A549 (cell line): ENCODE measurements around the gene CNTNAP1. TPM values are rescaled to one million over a fixed set of nuclear protein-coding genes. Genes with fewer than 3 reads are reported as not detected.

Experiments used
- ATAC-seq, 2 experiments: fragments of 200-7000 bp in 1 of 2; fragments of >200 bp in 1 of 2; cut with Nextera tagmentation in 1 of 2; cut with Tn5 transposase in 1 of 2; 3 replicates each; pipeline versions ENCODE4 v1.8.0 to v1.9.1; 2018 to 2020; ENCODE audit warnings: mild to moderate bottlenecking in 1 of 2, moderate library complexity in 1 of 2
- CTCF ChIA-PET: fragments of 300-600 bp; sonication (Branson Sonifier 250); formaldehyde crosslinking; extraction: SDS; loops from one replicate; lab custom pipeline; 2021; ENCODE audit warnings: antibody characterized with exemption, inconsistent platforms; lab: Yijun Ruan, JAX
- POLR2A ChIA-PET: fragments of 350-600 bp; formaldehyde crosslinking; extraction: SDS; loops from one replicate; lab custom pipeline; 2021; ENCODE audit warnings: antibody characterized with exemption, inconsistent platforms; lab: Yijun Ruan, JAX
- DNase-seq, 2 experiments: peaks; one replicate each; pipeline versions ENCODE4 v3.0.0 to v3.0.0-alpha.2; 2011 to 2016; ENCODE audit warnings: low read depth in 1 of 2, low spot score in 1 of 2
- FAIRE-seq: peaks from 2 replicates; lab custom pipeline; 2011; peaks lifted over from hg19 to GRCh38; lab: Jason Lieb, UNC
- H3K27ac ChIP-seq, 2 experiments: fragments of >200 bp; sonication (Bioruptor Twin); formaldehyde crosslinking; 3 replicates each; pipeline ENCODE4 v1.5.1; 2016 to 2017
- H3K4me1 ChIP-seq: fragments of >200 bp; sonication (Bioruptor Twin); formaldehyde crosslinking; 3 replicates; pipeline ENCODE4 v1.6.1; 2016
- H3K4me2 ChIP-seq: fragments of >200 bp; sonication (Bioruptor Twin); formaldehyde crosslinking; 3 replicates; pipeline ENCODE4 v1.6.1; 2016
- H3K4me3 ChIP-seq: fragments of >200 bp; sonication (Bioruptor Twin); formaldehyde crosslinking; 3 replicates; pipeline ENCODE4 v1.5.1; 2016
- H3K9me3 ChIP-seq: fragments of >200 bp; sonication (Bioruptor Twin); formaldehyde crosslinking; 3 replicates; pipeline ENCODE4 v1.6.1; 2016
- CHD2 ChIP-seq: fragments of 150-350 bp; IDR thresholded peaks from 2 replicates; pipeline ENCODE4 v1.6.1; 2014; ENCODE audit warnings: low read length; ENCODE audit not compliant: partially characterized antibody
- EHF ChIP-seq: fragments of 250-450 bp; sonication (Bioruptor Pico); IDR thresholded peaks from 2 replicates; pipeline ENCODE4 v1.5.0; 2020; ENCODE audit warnings: mild to moderate bottlenecking
- HOXB5 ChIP-seq: fragments of 250-450 bp; sonication (Bioruptor Pico); IDR thresholded peaks from 2 replicates; pipeline ENCODE4 v1.5.0; 2020; ENCODE audit warnings: mild to moderate bottlenecking, moderate library complexity
- JUN ChIP-seq, 2 experiments: fragments of >200 bp; sonication (Bioruptor Twin); formaldehyde crosslinking; IDR thresholded peaks; 2 replicates in 1 of 2; 3 replicates in 1 of 2; pipeline ENCODE4 v1.6.1; 2016 to 2017
- KDM1A ChIP-seq: fragments of 200-600 bp; sonication (generic); IDR thresholded peaks from 2 replicates; pipeline ENCODE4 v1.6.1; 2016; ENCODE audit warnings: low read depth, mild to moderate bottlenecking
- MAZ ChIP-seq: fragments of 150-350 bp; IDR thresholded peaks from 2 replicates; pipeline ENCODE4 v1.6.1; 2014; ENCODE audit warnings: antibody characterized with exemption, low read depth, low read length, borderline replicate concordance
- NPAS2 ChIP-seq: fragments of 250-450 bp; sonication (Bioruptor Pico); IDR thresholded peaks from 2 replicates; pipeline ENCODE4 v1.8.0; 2022; ENCODE audit warnings: mild to moderate bottlenecking, moderate library complexity, borderline replicate concordance
- PBX3 ChIP-seq: IDR thresholded peaks from 2 replicates; pipeline ENCODE4 v1.6.1; 2012
- PHF8 ChIP-seq: fragments of 200-600 bp; sonication (generic); IDR thresholded peaks from 2 replicates; pipeline ENCODE4 v1.6.1; 2016; ENCODE audit warnings: low read depth, mild to moderate bottlenecking, antibody characterized with exemption, moderate library complexity, borderline replicate concordance
- POLR2A ChIP-seq: IDR thresholded peaks from 2 replicates; pipeline ENCODE4 v1.6.1; 2012; ENCODE audit warnings: mild to moderate bottlenecking, low read length
- RAD21 ChIP-seq, 2 experiments: fragments of >200 bp in 1 of 2; sonication (Bioruptor Twin) in 1 of 2; formaldehyde crosslinking in 1 of 2; IDR thresholded peaks in 1 of 2; conservative IDR thresholded peaks in 1 of 2; 2 replicates in 1 of 2; 3 replicates in 1 of 2; pipeline ENCODE4 v1.6.1; 2012 to 2018; ENCODE audit warnings: inconsistent platforms in 1 of 2
- RARB ChIP-seq: fragments of 250-450 bp; sonication (Bioruptor Pico); IDR thresholded peaks from 2 replicates; pipeline ENCODE4 v1.8.0; 2021; ENCODE audit warnings: mild to moderate bottlenecking, moderate library complexity
- SMC3 ChIP-seq: fragments of >200 bp; sonication (Bioruptor Twin); formaldehyde crosslinking; IDR thresholded peaks from 3 replicates; pipeline ENCODE4 v1.6.1; 2018; ENCODE audit warnings: inconsistent platforms
- SREBF2 ChIP-seq: fragments of 450-650 bp; IDR thresholded peaks from 2 replicates; pipeline ENCODE4 v1.6.1; 2014; ENCODE audit warnings: mild to moderate bottlenecking, moderate library complexity
- TP53 ChIP-seq: fragments of 250-450 bp; sonication (Bioruptor Pico); IDR thresholded peaks from 2 replicates; pipeline ENCODE4 v1.5.0; 2021; ENCODE audit warnings: mild to moderate bottlenecking, moderate library complexity
- USF2 ChIP-seq: fragments of 450-650 bp; IDR thresholded peaks from 2 replicates; pipeline ENCODE4 v1.6.1; 2014; ENCODE audit warnings: antibody characterized with exemption
- ZC3H11A ChIP-seq: fragments of 450-650 bp; IDR thresholded peaks from 2 replicates; pipeline ENCODE4 v1.6.1; 2014; ENCODE audit warnings: antibody characterized with exemption, mild to moderate bottlenecking
- WGBS: methylation state at CpG from one replicate; pipeline ENCODE4 v1.1.6; 2017; ENCODE audit errors: missing lambda C conversion rate; 5-methylcytosine and 5-hydroxymethylcytosine counted together
- polyA plus RNA-seq, 4 experiments: library from polyadenylated mRNA; depleted of rRNA in 3 of 4; stranded (reverse); fragments of >200 nt; fragmentation: RNase III in 1 of 4; extraction: RNeasy Plus Mini Kit Qiagen cat#74134 plus additional on column Dnase treatment in 1 of 4; gene quantifications; 2 replicates in 3 of 4; 3 replicates in 1 of 4; pipeline ENCODE4 v1.2.3, GENCODE V29; 2011 to 2017
- TF ChIP-seq, protein P1 (sequence below): fragments of >200 bp; sonication (Bioruptor Twin); formaldehyde crosslinking; IDR thresholded peaks from 3 replicates; pipeline ENCODE4 v1.5.1; 2016

Gene CNTNAP1
- polyA plus RNA-seq, 2 of the 4 experiments (the other 2 are of a cell fraction): 6.3 to 8.2 TPM

DNA sequence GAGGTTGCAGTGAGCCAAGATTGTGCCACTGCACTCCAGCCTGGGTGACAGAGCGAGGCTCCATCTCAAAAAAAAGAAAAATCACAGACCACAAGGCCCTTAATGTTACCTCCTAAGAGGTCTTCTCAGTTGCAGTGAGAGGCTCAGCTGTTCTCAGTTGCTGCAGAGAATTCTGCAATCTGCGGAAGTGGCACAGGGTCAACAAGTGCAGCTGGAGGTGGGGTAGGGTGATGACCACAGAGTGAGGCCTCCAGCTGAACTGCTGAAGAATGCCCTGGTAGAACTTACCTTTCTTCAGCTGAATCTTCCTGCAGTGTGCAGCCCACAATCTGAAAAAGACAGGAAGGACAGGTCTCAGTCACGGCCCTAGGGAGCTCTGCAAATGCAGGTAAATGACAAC lies 26.3 kb downstream of the CNTNAP1 start:
- H3K4me2 ChIP-seq: no peak overlapping the region
- ChIA-PET POLR2A (interaction anchor here (0.5 to 1.1 kb wide), 2 partner anchors 11 to 116 kb away, joined by 4 read pairs; partner anchors contain the start of gene BECN1), CTCF (interaction anchor here (0.6 to 3.5 kb wide), 12 partner anchors 8 to 130 kb away, joined by 3 to 19 read pairs (median 4); partner anchors contain the start of gene PSMC3IP)
- no peak overlapping the region for H3K27ac ChIP-seq
- 79% methylated on average over 3 of the region's 3 CpGs for WGBS
- no peaks in the 10 kb centered on the region for H3K9me3 ChIP-seq
- no peaks in the 10 kb centered on the region for H3K4me1 ChIP-seq
- DNase-seq (no peak), ATAC-seq (no peak), FAIRE-seq (no peak)
- TF ChIP-seq MAZ: no peak
- TF ChIP-seq USF2: no peak
- TF ChIP-seq KDM1A: no peak
- TF ChIP-seq EHF: no peak
- H3K4me3 ChIP-seq: no peak overlapping the region

- Histone ChIP-seq H3K27ac (no peak overlapping the region), H3K9me3 (no peaks in the 10 kb centered on the region), H3K4me2 (no peak overlapping the region), H3K4me3 (no peak overlapping the region), H3K4me1 (no peaks in the 10 kb centered on the region)
- CTCF ChIA-PET: interaction anchor here (0.8 to 3.5 kb wide), 9 partner anchors 9 to 131 kb away, joined by 3 to 19 read pairs (median 5); no protein-coding TSS in a partner anchor
- no peak for FAIRE-seq
- no peak for ATAC-seq
- POLR2A ChIA-PET: interaction anchor here (1.1 kb wide), 1 partner anchor 115 kb away, joined by 4 read pairs; the partner anchor contains the start of gene BECN1
- 93% methylated on average over 2 of the region's 2 CpGs for WGBS
- DNase-seq: no peak
- no peak for TF ChIP-seq POLR2A
- TF ChIP-seq HOXB5 (CRISPR knock-in tag): no peak
- no peak for TF ChIP-seq PHF8
- no peak for TF ChIP-seq ZC3H11A
- no peak for TF ChIP-seq NPAS2 (CRISPR knock-in tag)
- no peak for TF ChIP-seq EHF
- TF ChIP-seq SREBF2: no peak
- no peak for TF ChIP-seq TP53
- TF ChIP-seq CHD2: no peak
- TF ChIP-seq PBX3: no peak
- TF ChIP-seq RARB (CRISPR knock-in tag): no peak
These were observed 27.2 kb downstream of the CNTNAP1 start for GRCh38 chr17:42709561-42709960.

- Histone ChIP-seq H3K27ac (no peak overlapping the region), H3K4me2 (no peak overlapping the region), H3K4me3 (no peak overlapping the region), H3K9me3 (no peaks in the 10 kb centered on the region)
- DNase-seq (peak; percentile 77 to 80), ATAC-seq (peak; percentile 95 to 96), FAIRE-seq (peak; percentile 73)
- CTCF ChIA-PET: interaction anchor here (0.7 to 6.1 kb wide), 15 partner anchors 8 to 136 kb away, joined by 3 to 79 read pairs (median 4); partner anchors contain the start of genes BECN1, RAMP2 and VPS25
- WGBS: 8% methylated on average over 2 of the region's 2 CpGs
- POLR2A ChIA-PET: no interaction called here
- TF ChIP-seq TP53: no peak
- TF ChIP-seq SMC3: peak; percentile 83
- TF ChIP-seq, protein P1, sequence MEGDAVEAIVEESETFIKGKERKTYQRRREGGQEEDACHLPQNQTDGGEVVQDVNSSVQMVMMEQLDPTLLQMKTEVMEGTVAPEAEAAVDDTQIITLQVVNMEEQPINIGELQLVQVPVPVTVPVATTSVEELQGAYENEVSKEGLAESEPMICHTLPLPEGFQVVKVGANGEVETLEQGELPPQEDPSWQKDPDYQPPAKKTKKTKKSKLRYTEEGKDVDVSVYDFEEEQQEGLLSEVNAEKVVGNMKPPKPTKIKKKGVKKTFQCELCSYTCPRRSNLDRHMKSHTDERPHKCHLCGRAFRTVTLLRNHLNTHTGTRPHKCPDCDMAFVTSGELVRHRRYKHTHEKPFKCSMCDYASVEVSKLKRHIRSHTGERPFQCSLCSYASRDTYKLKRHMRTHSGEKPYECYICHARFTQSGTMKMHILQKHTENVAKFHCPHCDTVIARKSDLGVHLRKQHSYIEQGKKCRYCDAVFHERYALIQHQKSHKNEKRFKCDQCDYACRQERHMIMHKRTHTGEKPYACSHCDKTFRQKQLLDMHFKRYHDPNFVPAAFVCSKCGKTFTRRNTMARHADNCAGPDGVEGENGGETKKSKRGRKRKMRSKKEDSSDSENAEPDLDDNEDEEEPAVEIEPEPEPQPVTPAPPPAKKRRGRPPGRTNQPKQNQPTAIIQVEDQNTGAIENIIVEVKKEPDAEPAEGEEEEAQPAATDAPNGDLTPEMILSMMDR: peak; percentile 95
- no peak for TF ChIP-seq JUN (IDR thresholded peaks at IDR 0.05)
- TF ChIP-seq RAD21 (conservative IDR thresholded peaks at IDR 0.05 in 1 of 2, IDR thresholded peaks at IDR 0.05 in 1 of 2): peak; percentile 83 to 88
- TF ChIP-seq, all 56 proteins: peak for 3
- no peaks in the 10 kb centered on the region for H3K4me1 ChIP-seq
These were observed 38.8 kb downstream of the CNTNAP1 start for GRCh38 chr17:42720996-42721583.
